ENCODE results near the gene ACTN1.

Gene ACTN1

GRCh38 chr14:68922886-68923285 is 56.2 kb downstream of the ACTN1 start:
- TF ChIP-seq CTCF (conservative IDR thresholded peaks at IDR 0.05) (no peak), ZFX (IDR thresholded peaks at IDR 0.05) (no peak)
- no peak overlapping the region for H3K27ac ChIP-seq

GRCh38 chr14:68922201-68922621 is 56.9 kb downstream of the ACTN1 start:
- no peak for TF ChIP-seq ZFX (IDR thresholded peaks at IDR 0.05)
- no peak for TF ChIP-seq CTCF (conservative IDR thresholded peaks at IDR 0.05)
- H3K27ac ChIP-seq = no peak overlapping the region

DNA sequence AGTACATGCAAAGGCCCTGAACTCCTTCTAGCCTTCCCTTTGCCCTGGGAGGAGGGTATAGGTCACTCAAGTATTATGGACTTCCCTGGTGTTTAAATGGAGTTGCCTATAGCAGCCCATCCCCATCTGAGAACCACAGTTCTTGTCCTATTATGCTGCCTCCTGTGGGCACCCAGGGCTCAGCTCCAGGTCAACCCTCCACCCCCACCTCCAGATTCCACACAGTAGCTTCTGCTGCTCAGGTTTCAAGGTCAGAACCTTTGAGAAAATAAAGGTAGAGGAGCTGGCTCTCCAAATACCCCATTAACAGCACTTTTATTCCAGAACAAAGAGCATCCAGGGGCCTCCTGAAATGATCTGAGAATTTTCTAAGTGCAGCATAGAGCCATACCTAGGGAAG is 57.4 kb downstream of the ACTN1 start:
- TF ChIP-seq CTCF (conservative IDR thresholded peaks at IDR 0.05) = no peak
- H3K27ac ChIP-seq = no peak overlapping the region

DNA sequence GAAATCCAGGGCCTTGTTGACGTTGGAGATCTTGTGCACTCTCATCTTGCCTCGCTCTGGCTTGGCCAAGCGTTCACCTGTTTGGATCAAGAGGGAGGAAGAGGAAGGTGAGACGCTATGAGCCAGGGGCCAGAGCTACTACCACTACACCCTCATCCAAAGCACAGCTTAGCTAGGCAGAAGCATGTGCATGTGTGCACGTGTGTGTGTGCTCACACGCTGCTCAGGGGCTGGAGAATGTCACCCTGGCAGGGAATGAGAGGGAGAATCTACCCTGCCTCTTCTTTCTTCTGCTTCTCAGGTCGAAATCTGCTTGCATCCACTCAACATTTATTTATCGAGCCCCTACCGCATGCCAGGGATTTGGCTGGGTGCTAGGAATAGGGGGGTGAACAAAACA is 58.1 kb downstream of the ACTN1 start:
- TF ChIP-seq ZFX (IDR thresholded peaks at IDR 0.05) (no peak), CTCF (conservative IDR thresholded peaks at IDR 0.05) (no peak)
- H3K27ac ChIP-seq = no peak overlapping the region

GRCh38 chr14:68919129-68919927 is 59.8 kb downstream of the ACTN1 start:
- H3K27ac ChIP-seq = no peak overlapping the region
- TF ChIP-seq ZFX (IDR thresholded peaks at IDR 0.05) (no peak), CTCF (conservative IDR thresholded peaks at IDR 0.05) (no peak)

DNA sequence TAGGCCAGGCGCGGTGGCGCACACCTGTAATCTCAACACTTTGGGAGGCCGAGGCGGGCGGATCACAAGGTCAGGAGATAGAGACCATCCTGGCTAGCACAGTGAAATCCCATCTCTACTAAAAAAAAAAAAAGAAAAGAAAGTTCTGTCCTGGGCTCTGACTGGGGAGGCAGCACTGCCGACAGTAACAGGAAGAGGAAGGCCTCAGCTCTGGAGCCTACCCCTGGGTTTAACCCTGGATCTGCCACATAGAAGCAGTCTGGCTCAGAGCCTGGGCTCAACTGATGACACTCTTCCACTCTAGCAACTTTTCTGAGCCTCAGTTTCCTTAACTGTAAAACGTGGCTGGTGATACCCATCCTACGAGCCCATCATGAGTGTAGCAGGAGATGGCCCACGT is 60.5 kb downstream of the ACTN1 start:
- no peak for TF ChIP-seq ZFX (IDR thresholded peaks at IDR 0.05)
- no peak for TF ChIP-seq CTCF (conservative IDR thresholded peaks at IDR 0.05)
- no peak overlapping the region for H3K27ac ChIP-seq

- H3K27ac ChIP-seq = no peak overlapping the region
- TF ChIP-seq ZFX (IDR thresholded peaks at IDR 0.05) = no peak
- no peak for TF ChIP-seq CTCF (conservative IDR thresholded peaks at IDR 0.05)
Observed at GRCh38 chr14:68916358-68916941, 62.7 kb downstream of the ACTN1 start.
